Measurements from ENCODE around the gene COPA.

The COPA gene

DNA sequence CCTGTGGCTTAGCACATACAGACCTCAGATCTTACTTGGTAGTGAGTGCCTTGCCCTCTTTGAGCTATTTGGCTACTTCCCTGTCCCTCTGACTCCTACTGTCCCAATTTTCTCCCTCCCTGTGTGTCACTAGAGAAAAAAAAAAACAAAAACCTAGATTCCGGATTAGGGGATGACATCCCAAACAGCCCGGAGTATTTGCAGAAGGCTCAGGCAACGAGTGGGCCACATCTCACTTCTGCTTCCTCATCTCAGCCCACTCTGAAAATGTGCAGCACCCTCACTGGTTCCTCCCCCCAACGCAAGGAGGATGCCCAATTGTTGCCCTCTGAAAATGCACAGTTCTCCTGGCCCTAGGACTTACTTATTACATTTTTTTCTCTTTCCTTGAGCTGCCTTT, 28.7 kb upstream of the COPA start:
- no peak overlapping the region for H3K4me3 ChIP-seq (ENCODE audit: low read length in 2 of 2)
- H4K8ac ChIP-seq (ENCODE audit: low read depth, low read length): no peak overlapping the region
- no peak overlapping the region for H3K4me2 ChIP-seq (ENCODE audit: insufficient read depth, low read length, poor library complexity, severe bottlenecking)
- no peak overlapping the region for H3K4ac ChIP-seq (ENCODE audit: low read length)
- no peak for DNase-seq (ENCODE audit: low spot score)
- H3K23ac ChIP-seq (ENCODE audit: low read depth, low read length, poor library complexity): no peak overlapping the region
- H3K36me3 ChIP-seq (replicated peaks in 1 of 2; ENCODE audit: control insufficient read depth in 2 of 2, insufficient read depth in 2 of 2, low read length in 2 of 2): no peaks in the 10 kb centered on the region
- no peak overlapping the region for H3K18ac ChIP-seq (ENCODE audit: low read length)
- no peak overlapping the region for H3K9ac ChIP-seq (ENCODE audit: low read depth, low read length, poor library complexity)
- H2BK15ac ChIP-seq (ENCODE audit: low read length): no peak overlapping the region
- peak overlapping the region; percentile 34 for H2AK5ac ChIP-seq (ENCODE audit: low read depth, low read length)
- no peak overlapping the region for H2BK120ac ChIP-seq (ENCODE audit: low read depth, low read length)
- no peak overlapping the region for H2BK12ac ChIP-seq (ENCODE audit: low read length)
- H4K91ac ChIP-seq (ENCODE audit: low read depth, low read length, poor library complexity): no peak overlapping the region
- no peak overlapping the region for H2AFZ ChIP-seq (ENCODE audit: low read length)
- H3K79me1 ChIP-seq (ENCODE audit: low read depth, low read length): no peaks in the 10 kb centered on the region
- no peak overlapping the region for H3K27ac ChIP-seq (replicated peaks; ENCODE audit: low read length)
- H3K27me3 ChIP-seq (ENCODE audit: control insufficient read depth in 3 of 3, insufficient read depth in 3 of 3, low read depth in 1 of 3, low read length in 3 of 3): no peaks in the 10 kb centered on the region
- WGBS, 2 donors (ENCODE audit: extremely low coverage in 2 of 2, insufficient read length in 2 of 2, insufficient replicate concordance in 1 of 2): no CpG with 5 or more reads among the region's 4 CpGs
- H2BK5ac ChIP-seq (ENCODE audit: low read length): peak overlapping the region; percentile 0
- peaks cover 26% of the 10 kb centered on the region in 2 donors for H3K4me1 ChIP-seq (ENCODE audit: control insufficient read depth in 2 of 2, insufficient read depth in 1 of 2, low read depth in 1 of 2, low read length in 2 of 2)
- no peaks in the 10 kb centered on the region for H3K9me3 ChIP-seq (replicated peaks in 1 of 2; ENCODE audit: control insufficient read depth in 2 of 2, insufficient read depth in 1 of 2, low read depth in 1 of 2, low read length in 2 of 2)
- no peak overlapping the region for H3K14ac ChIP-seq (ENCODE audit: low read length)

DNA sequence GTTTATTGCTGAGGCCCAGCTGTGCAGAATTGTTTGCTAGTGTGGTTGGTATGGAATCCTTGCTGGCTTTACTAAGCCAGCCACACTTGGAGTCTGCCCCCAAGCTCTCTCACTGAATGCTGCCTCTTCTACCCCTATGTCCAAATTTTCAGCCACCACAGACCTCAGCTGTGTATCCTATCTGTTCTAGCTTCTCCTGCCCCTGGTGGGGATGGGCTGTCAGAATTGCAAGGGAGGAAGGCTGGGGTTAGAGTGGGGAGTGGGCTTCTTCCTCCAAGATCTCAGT, 28.2 kb upstream of the COPA start:
- Histone ChIP-seq H3K23ac (ENCODE audit: low read depth, low read length, poor library complexity) (no peak overlapping the region), H3K4me2 (ENCODE audit: insufficient read depth, low read length, poor library complexity, severe bottlenecking) (no peak overlapping the region), H2BK15ac (ENCODE audit: low read length) (no peak overlapping the region), H4K91ac (ENCODE audit: low read depth, low read length, poor library complexity) (no peak overlapping the region), H2BK12ac (ENCODE audit: low read length) (no peak overlapping the region), H2BK5ac (ENCODE audit: low read length) (no peak overlapping the region), H4K8ac (ENCODE audit: low read depth, low read length) (no peak overlapping the region), H3K79me1 (ENCODE audit: low read depth, low read length) (no peaks in the 10 kb centered on the region), H2AFZ (ENCODE audit: low read length) (no peak overlapping the region), H3K27me3 (ENCODE audit: control insufficient read depth in 3 of 3, insufficient read depth in 3 of 3, low read depth in 1 of 3, low read length in 3 of 3) (no peaks in the 10 kb centered on the region), H3K27ac (replicated peaks; ENCODE audit: low read length) (no peak overlapping the region), H3K14ac (ENCODE audit: low read length) (no peak overlapping the region), H2AK5ac (ENCODE audit: low read depth, low read length) (no peak overlapping the region), H3K9ac (ENCODE audit: low read depth, low read length, poor library complexity) (no peak overlapping the region), H2BK120ac (ENCODE audit: low read depth, low read length) (no peak overlapping the region), H3K18ac (ENCODE audit: low read length) (peak overlapping the region; percentile 63), H3K4me1 (ENCODE audit: control insufficient read depth in 2 of 2, insufficient read depth in 1 of 2, low read depth in 1 of 2, low read length in 2 of 2) (peaks cover 24 to 25% of the 10 kb centered on the region in 2 donors), H3K36me3 (replicated peaks in 1 of 2; ENCODE audit: control insufficient read depth in 2 of 2, insufficient read depth in 2 of 2, low read length in 2 of 2) (no peaks in the 10 kb centered on the region), H3K4ac (ENCODE audit: low read length) (no peak overlapping the region), H3K9me3 (replicated peaks in 1 of 2; ENCODE audit: control insufficient read depth in 2 of 2, insufficient read depth in 1 of 2, low read depth in 1 of 2, low read length in 2 of 2) (no peaks in the 10 kb centered on the region), H3K4me3 (ENCODE audit: low read length in 2 of 2) (no peak overlapping the region)
- DNase-seq (ENCODE audit: low spot score): no peak

DNA sequence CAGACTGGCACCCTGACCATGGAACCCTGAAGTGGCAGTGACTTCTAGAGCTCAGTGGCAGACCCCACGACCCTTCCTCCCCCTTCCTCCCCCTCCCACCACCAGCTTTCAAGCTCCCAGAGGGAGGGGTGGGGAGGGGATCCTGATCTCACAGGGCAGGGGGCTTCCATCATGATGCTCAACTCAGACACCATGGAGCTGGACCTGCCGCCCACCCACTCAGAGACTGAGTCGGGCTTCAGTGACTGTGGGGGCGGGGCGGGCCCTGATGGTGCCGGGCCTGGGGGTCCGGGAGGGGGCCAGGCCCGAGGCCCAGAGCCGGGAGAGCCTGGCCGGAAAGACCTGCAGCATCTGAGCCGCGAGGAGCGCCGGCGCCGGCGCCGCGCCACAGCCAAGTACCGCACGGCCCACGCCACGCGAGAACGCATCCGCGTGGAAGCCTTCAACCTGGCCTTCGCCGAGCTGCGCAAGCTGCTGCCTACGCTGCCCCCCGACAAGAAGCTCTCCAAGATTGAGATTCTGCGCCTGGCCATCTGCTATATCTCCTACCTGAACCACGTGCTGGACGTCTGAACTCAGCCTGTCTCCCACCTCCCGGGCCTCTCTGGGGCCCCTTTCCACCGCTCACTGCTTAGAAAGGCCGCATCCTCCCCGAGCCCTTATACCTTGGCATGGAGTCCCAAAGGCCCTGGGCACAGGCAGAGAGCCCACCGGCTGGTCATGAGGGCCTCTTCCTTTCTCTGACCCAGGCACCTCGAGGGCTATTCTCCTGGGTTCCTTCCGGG, 27.7 kb upstream of the COPA start:
- Histone ChIP-seq H3K9ac (ENCODE audit: low read depth, low read length, poor library complexity) (no peak overlapping the region), H3K4me1 (ENCODE audit: control insufficient read depth in 2 of 2, insufficient read depth in 1 of 2, low read depth in 1 of 2, low read length in 2 of 2) (peaks cover 19% of the 10 kb centered on the region in 2 donors), H3K9me3 (replicated peaks in 1 of 2; ENCODE audit: control insufficient read depth in 2 of 2, insufficient read depth in 1 of 2, low read depth in 1 of 2, low read length in 2 of 2) (no peaks in the 10 kb centered on the region), H2BK5ac (ENCODE audit: low read length) (no peak overlapping the region), H2BK15ac (ENCODE audit: low read length) (peak overlapping the region; percentile 53), H2BK120ac (ENCODE audit: low read depth, low read length) (no peak overlapping the region), H2AK5ac (ENCODE audit: low read depth, low read length) (peak overlapping the region; percentile 83), H3K14ac (ENCODE audit: low read length) (no peak overlapping the region), H2BK12ac (ENCODE audit: low read length) (no peak overlapping the region), H3K27ac (replicated peaks; ENCODE audit: low read length) (no peak overlapping the region), H3K18ac (ENCODE audit: low read length) (peak overlapping the region; percentile 64), H3K4ac (ENCODE audit: low read length) (no peak overlapping the region), H4K8ac (ENCODE audit: low read depth, low read length) (no peak overlapping the region), H3K79me1 (ENCODE audit: low read depth, low read length) (no peaks in the 10 kb centered on the region), H2AFZ (ENCODE audit: low read length) (no peak overlapping the region), H4K91ac (ENCODE audit: low read depth, low read length, poor library complexity) (no peak overlapping the region), H3K36me3 (replicated peaks in 1 of 2; ENCODE audit: control insufficient read depth in 2 of 2, insufficient read depth in 2 of 2, low read length in 2 of 2) (no peaks in the 10 kb centered on the region), H3K4me2 (ENCODE audit: insufficient read depth, low read length, poor library complexity, severe bottlenecking) (no peak overlapping the region), H3K27me3 (ENCODE audit: control insufficient read depth in 3 of 3, insufficient read depth in 3 of 3, low read depth in 1 of 3, low read length in 3 of 3) (no peaks in the 10 kb centered on the region), H3K23ac (ENCODE audit: low read depth, low read length, poor library complexity) (no peak overlapping the region), H3K4me3 (ENCODE audit: low read length in 2 of 2) (no peak overlapping the region)
- no peak for DNase-seq (ENCODE audit: low spot score)
- WGBS, 2 donors (ENCODE audit: extremely low coverage in 2 of 2, insufficient read length in 2 of 2, insufficient replicate concordance in 1 of 2): no CpG with 5 or more reads among the region's 42 CpGs

DNA sequence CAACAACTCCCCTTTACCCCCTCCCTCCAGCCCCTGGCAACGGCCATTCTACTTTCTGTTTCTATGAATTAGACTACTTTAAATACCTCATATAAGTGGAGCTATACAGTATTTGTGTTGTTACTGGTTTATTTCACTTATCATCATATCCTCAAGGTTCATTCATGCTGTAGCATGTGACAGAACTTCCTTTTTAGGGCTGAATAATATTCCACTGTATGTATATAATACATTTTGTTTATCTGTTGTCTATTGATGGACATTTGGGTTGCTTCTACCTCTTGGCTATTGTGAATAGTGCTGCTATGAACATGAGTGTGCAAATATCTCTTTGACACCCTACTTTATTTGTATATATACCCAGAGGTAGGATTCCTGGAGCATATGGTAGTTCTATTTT, 26.0 kb upstream of the COPA start:
- H3K27ac ChIP-seq (replicated peaks; ENCODE audit: low read length): no peak overlapping the region
- no peak overlapping the region for H2AK5ac ChIP-seq (ENCODE audit: low read depth, low read length)
- H3K18ac ChIP-seq (ENCODE audit: low read length): no peak overlapping the region
- H3K9ac ChIP-seq (ENCODE audit: low read depth, low read length, poor library complexity): no peak overlapping the region
- no peak overlapping the region for H4K91ac ChIP-seq (ENCODE audit: low read depth, low read length, poor library complexity)
- H4K8ac ChIP-seq (ENCODE audit: low read depth, low read length): no peak overlapping the region
- no peak overlapping the region for H2BK5ac ChIP-seq (ENCODE audit: low read length)
- H3K23ac ChIP-seq (ENCODE audit: low read depth, low read length, poor library complexity): no peak overlapping the region
- H2AFZ ChIP-seq (ENCODE audit: low read length): no peak overlapping the region
- peaks cover 0 to 1% of the 10 kb centered on the region in 2 donors for H3K36me3 ChIP-seq (replicated peaks in 1 of 2; ENCODE audit: control insufficient read depth in 2 of 2, insufficient read depth in 2 of 2, low read length in 2 of 2)
- no peaks in the 10 kb centered on the region for H3K79me1 ChIP-seq (ENCODE audit: low read depth, low read length)
- no peak overlapping the region for H3K4me3 ChIP-seq (ENCODE audit: low read length in 2 of 2)
- H2BK12ac ChIP-seq (ENCODE audit: low read length): no peak overlapping the region
- H3K27me3 ChIP-seq (ENCODE audit: control insufficient read depth in 3 of 3, insufficient read depth in 3 of 3, low read depth in 1 of 3, low read length in 3 of 3): no peaks in the 10 kb centered on the region
- DNase-seq (ENCODE audit: low spot score): no peak
- H3K14ac ChIP-seq (ENCODE audit: low read length): no peak overlapping the region
- WGBS, 2 donors (ENCODE audit: extremely low coverage in 2 of 2, insufficient read length in 2 of 2, insufficient replicate concordance in 1 of 2): no CpG with 5 or more reads among the region's 1 CpG
- peaks cover 3 to 4% of the 10 kb centered on the region in 2 donors for H3K4me1 ChIP-seq (ENCODE audit: control insufficient read depth in 2 of 2, insufficient read depth in 1 of 2, low read depth in 1 of 2, low read length in 2 of 2)
- no peak overlapping the region for H2BK15ac ChIP-seq (ENCODE audit: low read length)
- H2BK120ac ChIP-seq (ENCODE audit: low read depth, low read length): no peak overlapping the region
- H3K4me2 ChIP-seq (ENCODE audit: insufficient read depth, low read length, poor library complexity, severe bottlenecking): no peak overlapping the region
- no peak overlapping the region for H3K4ac ChIP-seq (ENCODE audit: low read length)
- H3K9me3 ChIP-seq (replicated peaks in 1 of 2; ENCODE audit: control insufficient read depth in 2 of 2, insufficient read depth in 1 of 2, low read depth in 1 of 2, low read length in 2 of 2): no peaks in the 10 kb centered on the region

All from neuronal stem cell (in vitro differentiated cells).